ENCODE data around the gene PTPRN2.

GRCh38 chr7:157908006-157908782, 679.4 kb downstream of the PTPRN2 start:
- TF ChIP-seq POLR2A (IDR thresholded peaks at IDR 0.05; ENCODE audit: low read depth, low read length) (no peak), EZH2 (IDR thresholded peaks at IDR 0.05; ENCODE audit: borderline replicate concordance, low read depth, low read length, severe bottlenecking) (no peak), MYC (IDR thresholded peaks at IDR 0.05; ENCODE audit: low read depth, low read length) (no peak), JUN (IDR thresholded peaks at IDR 0.05; ENCODE audit: borderline replicate concordance, insufficient read depth, insufficient read length, low read depth) (no peak), POLR2AphosphoS5 (IDR thresholded peaks at IDR 0.05; ENCODE audit: insufficient read depth, low read depth, low read length) (no peak)
- TF ChIP-seq, protein P1, sequence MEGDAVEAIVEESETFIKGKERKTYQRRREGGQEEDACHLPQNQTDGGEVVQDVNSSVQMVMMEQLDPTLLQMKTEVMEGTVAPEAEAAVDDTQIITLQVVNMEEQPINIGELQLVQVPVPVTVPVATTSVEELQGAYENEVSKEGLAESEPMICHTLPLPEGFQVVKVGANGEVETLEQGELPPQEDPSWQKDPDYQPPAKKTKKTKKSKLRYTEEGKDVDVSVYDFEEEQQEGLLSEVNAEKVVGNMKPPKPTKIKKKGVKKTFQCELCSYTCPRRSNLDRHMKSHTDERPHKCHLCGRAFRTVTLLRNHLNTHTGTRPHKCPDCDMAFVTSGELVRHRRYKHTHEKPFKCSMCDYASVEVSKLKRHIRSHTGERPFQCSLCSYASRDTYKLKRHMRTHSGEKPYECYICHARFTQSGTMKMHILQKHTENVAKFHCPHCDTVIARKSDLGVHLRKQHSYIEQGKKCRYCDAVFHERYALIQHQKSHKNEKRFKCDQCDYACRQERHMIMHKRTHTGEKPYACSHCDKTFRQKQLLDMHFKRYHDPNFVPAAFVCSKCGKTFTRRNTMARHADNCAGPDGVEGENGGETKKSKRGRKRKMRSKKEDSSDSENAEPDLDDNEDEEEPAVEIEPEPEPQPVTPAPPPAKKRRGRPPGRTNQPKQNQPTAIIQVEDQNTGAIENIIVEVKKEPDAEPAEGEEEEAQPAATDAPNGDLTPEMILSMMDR (IDR thresholded peaks at IDR 0.05; ENCODE audit: extremely low read depth in 1 of 2, insufficient read depth in 1 of 2, low read depth in 1 of 2, low read length in 2 of 2): no peak
- TF ChIP-seq, protein P2, sequence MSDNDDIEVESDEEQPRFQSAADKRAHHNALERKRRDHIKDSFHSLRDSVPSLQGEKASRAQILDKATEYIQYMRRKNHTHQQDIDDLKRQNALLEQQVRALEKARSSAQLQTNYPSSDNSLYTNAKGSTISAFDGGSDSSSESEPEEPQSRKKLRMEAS (IDR thresholded peaks at IDR 0.05; ENCODE audit: insufficient read depth, insufficient read length): no peak

Measured in endothelial cell of umbilical vein (primary cell).